GM23338 (cell line): ENCODE results near the gene HADHA. TPM values are rescaled to one million over a fixed set of nuclear protein-coding genes. Genes with fewer than 3 reads are reported as not detected.

Experiments
- ATAC-seq: fragments of 200-7000 bp; cut with Tn5 transposase; 3 replicates; pipeline ENCODE4 v1.9.1; 2020
- DNase-seq: peaks from one replicate; pipeline ENCODE4 v3.0.0-alpha.2; 2015; ENCODE audit warnings: low spot score
- H2AFZ ChIP-seq: fragments of 200-600 bp; sonication (generic); 2 replicates; pipeline ENCODE4 v1.8.0; 2016; ENCODE audit warnings: antibody characterized with exemption, mild to moderate bottlenecking, moderate library complexity
- H3F3A ChIP-seq: fragments of 200-600 bp; sonication (generic); replicated peaks from 2 replicates; pipeline ENCODE4 v1.8.0; 2017; ENCODE audit warnings: antibody characterized with exemption, mixed run types, low read depth
- H3K27ac ChIP-seq: fragments of 200-600 bp; sonication (generic); 2 replicates; pipeline ENCODE4 v1.6.1; 2016; ENCODE audit warnings: low read depth
- H3K27me3 ChIP-seq: fragments of 200-600 bp; sonication (generic); 2 replicates; pipeline ENCODE4 v1.8.0; 2016; ENCODE audit warnings: mild to moderate bottlenecking, mixed run types, moderate library complexity; ENCODE audit not compliant: insufficient read depth
- H3K36me3 ChIP-seq: fragments of 200-600 bp; sonication (generic); 2 replicates; pipeline ENCODE4 v1.8.0; 2016; ENCODE audit warnings: mild to moderate bottlenecking; ENCODE audit not compliant: insufficient read depth
- H3K4me1 ChIP-seq: fragments of 200-600 bp; sonication (generic); 2 replicates; pipeline ENCODE4 v1.8.0; 2016; ENCODE audit warnings: mild to moderate bottlenecking, moderate library complexity; ENCODE audit not compliant: insufficient read depth
- H3K4me2 ChIP-seq: fragments of 200-600 bp; sonication (generic); 2 replicates; pipeline ENCODE4 v1.7.1; 2017; ENCODE audit warnings: mixed run types
- H3K4me3 ChIP-seq: fragments of 200-600 bp; sonication (generic); 2 replicates; pipeline ENCODE4 v1.6.1; 2016; ENCODE audit warnings: mixed run types
- H3K79me2 ChIP-seq: fragments of 200-600 bp; sonication (generic); replicated peaks from 2 replicates; pipeline ENCODE4 v1.8.0; 2017; ENCODE audit warnings: mild to moderate bottlenecking; ENCODE audit not compliant: insufficient read depth
- H3K9me2 ChIP-seq: fragments of 200-600 bp; sonication (generic); 2 replicates; pipeline ENCODE4 v1.8.0; 2017; ENCODE audit not compliant: insufficient read depth
- H4K20me1 ChIP-seq: fragments of 200-600 bp; sonication (generic); replicated peaks from 2 replicates; pipeline ENCODE4 v1.8.0; 2017; ENCODE audit warnings: mild to moderate bottlenecking; ENCODE audit not compliant: insufficient read depth
- H3K27ac Mint-ChIP-seq: 2 replicates; pipeline ENCODE4 v1.8.0; 2020; ENCODE audit warnings: inconsistent platforms, mild to moderate bottlenecking, moderate library complexity, mixed read lengths
- H3K27me3 Mint-ChIP-seq: 3 replicates; pipeline ENCODE4 v1.8.0; 2022; ENCODE audit warnings: low read depth, mild to moderate bottlenecking, moderate library complexity, mixed read lengths, inconsistent platforms; ENCODE audit not compliant: insufficient read depth, poor library complexity
- H3K36me3 Mint-ChIP-seq: 3 replicates; pipeline ENCODE4 v1.8.0; 2021; ENCODE audit warnings: low read depth, mild to moderate bottlenecking, inconsistent platforms, moderate library complexity, mixed read lengths
- H3K4me1 Mint-ChIP-seq: 3 replicates; pipeline ENCODE4 v1.8.0; 2020; ENCODE audit warnings: mild to moderate bottlenecking, inconsistent platforms, mixed read lengths
- H3K4me3 Mint-ChIP-seq: 3 replicates; pipeline ENCODE4 v1.8.0; 2021; ENCODE audit warnings: moderate library complexity, mild to moderate bottlenecking, inconsistent platforms, mixed read lengths
- H3K9me3 Mint-ChIP-seq: 3 replicates; pipeline ENCODE4 v1.8.0; 2020; ENCODE audit warnings: moderate library complexity, mild to moderate bottlenecking, inconsistent platforms, mixed read lengths
- EZH2 ChIP-seq: fragments of 200-600 bp; sonication (generic); IDR thresholded peaks from one replicate; pipeline ENCODE4 v1.8.0; 2017; ENCODE audit warnings: antibody characterized with exemption, mild to moderate bottlenecking, low read depth; ENCODE audit not compliant: unreplicated experiment
- JUNB ChIP-seq: IDR thresholded peaks from one replicate; pipeline ENCODE4 v1.6.1; 2016; ENCODE audit warnings: antibody characterized with exemption; ENCODE audit not compliant: unreplicated experiment
- POLR2AphosphoS5 ChIP-seq: IDR thresholded peaks from 2 replicates; pipeline ENCODE4 v1.6.1; 2016; ENCODE audit warnings: antibody characterized with exemption, low read depth
- STAT1 ChIP-seq: IDR thresholded peaks from one replicate; pipeline ENCODE4 v1.6.1; 2016; ENCODE audit warnings: antibody characterized with exemption; ENCODE audit not compliant: unreplicated experiment
- ZNF114 ChIP-seq: fragments of 250-450 bp; sonication (Bioruptor Pico); IDR thresholded peaks from 2 replicates; pipeline ENCODE4 v1.5.0; 2020; ENCODE audit warnings: mild to moderate bottlenecking, moderate library complexity
- polyA plus RNA-seq: library from polyadenylated mRNA; unstranded; fragments of >200 nt; fragmentation: Nextera tagmentation; extraction: Ambion mirVana; gene quantifications from 2 replicates; pipeline ENCODE4 v1.2.1, GENCODE V29; 2016
- total RNA-seq: library from RNA; depleted of rRNA; stranded (reverse); fragments of >200 nt; shearing (Covaris generic); gene quantifications from 2 replicates; pipeline ENCODE4 v1.2.3, GENCODE V29; 2014
- TF ChIP-seq, protein P1 (sequence below): IDR thresholded peaks from one replicate; pipeline ENCODE4 v1.6.1; 2018; ENCODE audit warnings: antibody characterized with exemption; ENCODE audit not compliant: unreplicated experiment
- TF ChIP-seq, protein P2 (sequence below): IDR thresholded peaks from 2 replicates; pipeline ENCODE4 v1.6.1; 2016; ENCODE audit warnings: antibody characterized with exemption
- TF ChIP-seq, protein P3 (sequence below): fragments of 250-450 bp; sonication (Bioruptor Pico); IDR thresholded peaks from 2 replicates; pipeline ENCODE4 v1.5.0; 2020; ENCODE audit warnings: mild to moderate bottlenecking, moderate library complexity

Gene HADHA
- total and polyA plus RNA-seq, 2 experiments from 2014 or later = 63.9 to 92.3 TPM

DNA sequence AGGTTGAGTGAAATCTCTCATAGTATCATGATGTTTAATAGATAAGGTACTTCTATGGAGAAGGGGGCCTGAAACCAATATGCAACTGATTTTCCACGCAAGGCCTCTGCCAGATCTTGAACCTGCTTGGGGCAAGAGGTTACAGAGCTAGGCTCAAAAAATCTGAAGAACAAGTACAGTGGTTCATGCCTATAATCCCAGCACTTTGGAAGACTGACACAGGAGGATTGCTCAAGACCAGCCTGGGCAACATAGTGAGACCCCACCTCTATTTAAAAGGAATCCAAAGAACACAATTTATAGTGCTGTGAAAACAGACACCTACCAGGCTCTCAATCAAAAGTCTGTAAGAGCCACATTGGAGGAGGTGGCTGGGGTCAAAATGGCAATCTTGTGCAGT lies 28.6 kb downstream of the HADHA start:
- H3K4me1 ChIP-seq = no peaks in the 10 kb centered on the region
- no peaks in the 10 kb centered on the region for H3K79me2 ChIP-seq
- H3F3A ChIP-seq = no peaks in the 10 kb centered on the region
- TF ChIP-seq POLR2AphosphoS5 (no peak), JUNB (no peak)
- TF ChIP-seq, protein P1, sequence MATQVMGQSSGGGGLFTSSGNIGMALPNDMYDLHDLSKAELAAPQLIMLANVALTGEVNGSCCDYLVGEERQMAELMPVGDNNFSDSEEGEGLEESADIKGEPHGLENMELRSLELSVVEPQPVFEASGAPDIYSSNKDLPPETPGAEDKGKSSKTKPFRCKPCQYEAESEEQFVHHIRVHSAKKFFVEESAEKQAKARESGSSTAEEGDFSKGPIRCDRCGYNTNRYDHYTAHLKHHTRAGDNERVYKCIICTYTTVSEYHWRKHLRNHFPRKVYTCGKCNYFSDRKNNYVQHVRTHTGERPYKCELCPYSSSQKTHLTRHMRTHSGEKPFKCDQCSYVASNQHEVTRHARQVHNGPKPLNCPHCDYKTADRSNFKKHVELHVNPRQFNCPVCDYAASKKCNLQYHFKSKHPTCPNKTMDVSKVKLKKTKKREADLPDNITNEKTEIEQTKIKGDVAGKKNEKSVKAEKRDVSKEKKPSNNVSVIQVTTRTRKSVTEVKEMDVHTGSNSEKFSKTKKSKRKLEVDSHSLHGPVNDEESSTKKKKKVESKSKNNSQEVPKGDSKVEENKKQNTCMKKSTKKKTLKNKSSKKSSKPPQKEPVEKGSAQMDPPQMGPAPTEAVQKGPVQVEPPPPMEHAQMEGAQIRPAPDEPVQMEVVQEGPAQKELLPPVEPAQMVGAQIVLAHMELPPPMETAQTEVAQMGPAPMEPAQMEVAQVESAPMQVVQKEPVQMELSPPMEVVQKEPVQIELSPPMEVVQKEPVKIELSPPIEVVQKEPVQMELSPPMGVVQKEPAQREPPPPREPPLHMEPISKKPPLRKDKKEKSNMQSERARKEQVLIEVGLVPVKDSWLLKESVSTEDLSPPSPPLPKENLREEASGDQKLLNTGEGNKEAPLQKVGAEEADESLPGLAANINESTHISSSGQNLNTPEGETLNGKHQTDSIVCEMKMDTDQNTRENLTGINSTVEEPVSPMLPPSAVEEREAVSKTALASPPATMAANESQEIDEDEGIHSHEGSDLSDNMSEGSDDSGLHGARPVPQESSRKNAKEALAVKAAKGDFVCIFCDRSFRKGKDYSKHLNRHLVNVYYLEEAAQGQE = no peak
- H3K4me2 ChIP-seq = no peak overlapping the region
- no peak overlapping the region for H2AFZ ChIP-seq
- ATAC-seq (no peak), DNase-seq (no peak)
- H3K36me3 ChIP-seq = peaks cover 39% of the 10 kb centered on the region
- H3K27ac ChIP-seq = no peak overlapping the region
- no peak overlapping the region for H3K27ac Mint-ChIP-seq
- peaks cover 12% of the 10 kb centered on the region; the same call in 1 of the 2 replicates for H4K20me1 ChIP-seq
- peaks cover 2% of the 10 kb centered on the region for H3K27me3 Mint-ChIP-seq
- no peaks in the 10 kb centered on the region for H3K27me3 ChIP-seq
- no peaks in the 10 kb centered on the region for H3K4me1 Mint-ChIP-seq
- no peaks in the 10 kb centered on the region for H3K9me3 Mint-ChIP-seq
- H3K9me2 ChIP-seq = no peaks in the 10 kb centered on the region
- H3K4me3 ChIP-seq = no peak overlapping the region
- peaks cover 47% of the 10 kb centered on the region for H3K36me3 Mint-ChIP-seq
- no peak overlapping the region for H3K4me3 Mint-ChIP-seq

DNA sequence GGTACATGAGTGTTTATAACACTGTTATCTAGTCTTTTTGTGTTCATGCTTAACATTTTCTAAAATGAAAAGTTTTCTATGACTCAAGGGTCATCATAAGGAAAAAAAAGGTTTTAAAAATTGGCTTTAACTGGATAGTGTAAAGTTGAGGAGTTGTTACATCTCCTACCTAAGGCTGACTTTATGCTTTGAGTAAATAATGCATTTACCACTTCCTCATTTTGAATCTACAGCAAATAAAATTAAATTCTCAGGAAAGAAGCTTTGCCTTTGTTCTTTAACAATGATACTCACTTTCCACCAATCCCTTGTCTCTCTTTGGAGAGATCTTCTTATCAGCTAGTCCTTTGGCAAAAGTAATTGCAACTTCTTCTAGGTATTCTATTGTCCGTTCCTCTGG lies 29.7 kb downstream of the HADHA start:
- peaks cover 2% of the 10 kb centered on the region for H3K27me3 Mint-ChIP-seq
- Histone ChIP-seq H3K4me1 (no peaks in the 10 kb centered on the region), H3K4me3 (no peak overlapping the region), H3K36me3 (peaks cover 41% of the 10 kb centered on the region), H3F3A (no peaks in the 10 kb centered on the region), H3K4me2 (no peak overlapping the region), H3K27ac (no peak overlapping the region), H3K9me2 (no peaks in the 10 kb centered on the region), H3K27me3 (no peaks in the 10 kb centered on the region), H2AFZ (no peak overlapping the region), H4K20me1 (peaks cover 12% of the 10 kb centered on the region; the same call in 1 of the 2 replicates), H3K79me2 (no peaks in the 10 kb centered on the region)
- no peaks in the 10 kb centered on the region for H3K4me1 Mint-ChIP-seq
- no peak for DNase-seq
- no peak for ATAC-seq
- H3K9me3 Mint-ChIP-seq = no peaks in the 10 kb centered on the region
- H3K27ac Mint-ChIP-seq = no peak overlapping the region
- peaks cover 51% of the 10 kb centered on the region for H3K36me3 Mint-ChIP-seq
- H3K4me3 Mint-ChIP-seq = no peak overlapping the region
- TF ChIP-seq STAT1 (no peak), ZNF114 (CRISPR knock-in tag) (no peak), EZH2 (no peak)
- TF ChIP-seq, protein P1 = no peak
- TF ChIP-seq, protein P2, sequence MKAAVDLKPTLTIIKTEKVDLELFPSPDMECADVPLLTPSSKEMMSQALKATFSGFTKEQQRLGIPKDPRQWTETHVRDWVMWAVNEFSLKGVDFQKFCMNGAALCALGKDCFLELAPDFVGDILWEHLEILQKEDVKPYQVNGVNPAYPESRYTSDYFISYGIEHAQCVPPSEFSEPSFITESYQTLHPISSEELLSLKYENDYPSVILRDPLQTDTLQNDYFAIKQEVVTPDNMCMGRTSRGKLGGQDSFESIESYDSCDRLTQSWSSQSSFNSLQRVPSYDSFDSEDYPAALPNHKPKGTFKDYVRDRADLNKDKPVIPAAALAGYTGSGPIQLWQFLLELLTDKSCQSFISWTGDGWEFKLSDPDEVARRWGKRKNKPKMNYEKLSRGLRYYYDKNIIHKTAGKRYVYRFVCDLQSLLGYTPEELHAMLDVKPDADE = no peak
- TF ChIP-seq, protein P3, sequence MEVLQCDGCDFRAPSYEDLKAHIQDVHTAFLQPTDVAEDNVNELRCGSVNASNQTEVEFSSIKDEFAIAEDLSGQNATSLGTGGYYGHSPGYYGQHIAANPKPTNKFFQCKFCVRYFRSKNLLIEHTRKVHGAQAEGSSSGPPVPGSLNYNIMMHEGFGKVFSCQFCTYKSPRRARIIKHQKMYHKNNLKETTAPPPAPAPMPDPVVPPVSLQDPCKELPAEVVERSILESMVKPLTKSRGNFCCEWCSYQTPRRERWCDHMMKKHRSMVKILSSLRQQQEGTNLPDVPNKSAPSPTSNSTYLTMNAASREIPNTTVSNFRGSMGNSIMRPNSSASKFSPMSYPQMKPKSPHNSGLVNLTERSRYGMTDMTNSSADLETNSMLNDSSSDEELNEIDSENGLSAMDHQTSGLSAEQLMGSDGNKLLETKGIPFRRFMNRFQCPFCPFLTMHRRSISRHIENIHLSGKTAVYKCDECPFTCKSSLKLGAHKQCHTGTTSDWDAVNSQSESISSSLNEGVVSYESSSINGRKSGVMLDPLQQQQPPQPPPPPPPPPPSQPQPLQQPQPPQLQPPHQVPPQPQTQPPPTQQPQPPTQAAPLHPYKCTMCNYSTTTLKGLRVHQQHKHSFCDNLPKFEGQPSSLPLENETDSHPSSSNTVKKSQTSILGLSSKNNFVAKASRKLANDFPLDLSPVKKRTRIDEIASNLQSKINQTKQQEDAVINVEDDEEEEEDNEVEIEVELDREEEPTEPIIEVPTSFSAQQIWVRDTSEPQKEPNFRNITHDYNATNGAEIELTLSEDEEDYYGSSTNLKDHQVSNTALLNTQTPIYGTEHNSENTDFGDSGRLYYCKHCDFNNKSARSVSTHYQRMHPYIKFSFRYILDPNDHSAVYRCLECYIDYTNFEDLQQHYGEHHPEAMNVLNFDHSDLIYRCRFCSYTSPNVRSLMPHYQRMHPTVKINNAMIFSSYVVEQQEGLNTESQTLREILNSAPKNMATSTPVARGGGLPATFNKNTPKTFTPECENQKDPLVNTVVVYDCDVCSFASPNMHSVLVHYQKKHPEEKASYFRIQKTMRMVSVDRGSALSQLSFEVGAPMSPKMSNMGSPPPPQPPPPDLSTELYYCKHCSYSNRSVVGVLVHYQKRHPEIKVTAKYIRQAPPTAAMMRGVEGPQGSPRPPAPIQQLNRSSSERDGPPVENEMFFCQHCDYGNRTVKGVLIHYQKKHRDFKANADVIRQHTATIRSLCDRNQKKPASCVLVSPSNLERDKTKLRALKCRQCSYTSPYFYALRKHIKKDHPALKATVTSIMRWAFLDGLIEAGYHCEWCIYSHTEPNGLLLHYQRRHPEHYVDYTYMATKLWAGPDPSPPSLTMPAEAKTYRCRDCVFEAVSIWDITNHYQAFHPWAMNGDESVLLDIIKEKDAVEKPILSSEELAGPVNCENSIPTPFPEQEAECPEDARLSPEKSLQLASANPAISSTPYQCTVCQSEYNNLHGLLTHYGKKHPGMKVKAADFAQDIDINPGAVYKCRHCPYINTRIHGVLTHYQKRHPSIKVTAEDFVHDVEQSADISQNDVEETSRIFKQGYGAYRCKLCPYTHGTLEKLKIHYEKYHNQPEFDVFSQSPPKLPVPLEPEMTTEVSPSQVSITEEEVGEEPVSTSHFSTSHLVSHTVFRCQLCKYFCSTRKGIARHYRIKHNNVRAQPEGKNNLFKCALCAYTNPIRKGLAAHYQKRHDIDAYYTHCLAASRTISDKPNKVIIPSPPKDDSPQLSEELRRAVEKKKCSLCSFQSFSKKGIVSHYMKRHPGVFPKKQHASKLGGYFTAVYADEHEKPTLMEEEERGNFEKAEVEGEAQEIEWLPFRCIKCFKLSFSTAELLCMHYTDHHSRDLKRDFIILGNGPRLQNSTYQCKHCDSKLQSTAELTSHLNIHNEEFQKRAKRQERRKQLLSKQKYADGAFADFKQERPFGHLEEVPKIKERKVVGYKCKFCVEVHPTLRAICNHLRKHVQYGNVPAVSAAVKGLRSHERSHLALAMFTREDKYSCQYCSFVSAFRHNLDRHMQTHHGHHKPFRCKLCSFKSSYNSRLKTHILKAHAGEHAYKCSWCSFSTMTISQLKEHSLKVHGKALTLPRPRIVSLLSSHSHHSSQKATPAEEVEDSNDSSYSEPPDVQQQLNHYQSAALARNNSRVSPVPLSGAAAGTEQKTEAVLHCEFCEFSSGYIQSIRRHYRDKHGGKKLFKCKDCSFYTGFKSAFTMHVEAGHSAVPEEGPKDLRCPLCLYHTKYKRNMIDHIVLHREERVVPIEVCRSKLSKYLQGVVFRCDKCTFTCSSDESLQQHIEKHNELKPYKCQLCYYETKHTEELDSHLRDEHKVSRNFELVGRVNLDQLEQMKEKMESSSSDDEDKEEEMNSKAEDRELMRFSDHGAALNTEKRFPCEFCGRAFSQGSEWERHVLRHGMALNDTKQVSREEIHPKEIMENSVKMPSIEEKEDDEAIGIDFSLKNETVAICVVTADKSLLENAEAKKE (CRISPR knock-in tag) = no peak
